ENCODE results near the gene TMEM88. TPM values are rescaled to one million over a fixed set of nuclear protein-coding genes. Genes with fewer than 3 reads are reported as not detected.
A peak's percentile ranks its signal among the peaks of the same experiment; 100 is the strongest.

The TMEM88 gene
- total RNA-seq, 1 donor: 0.43 TPM

- TF ChIP-seq CTCF (IDR thresholded peaks at IDR 0.05; ENCODE audit: insufficient read depth, low read depth, low read length): no peak
- peak overlapping the region; percentile 18 for H3K4me3 ChIP-seq (ENCODE audit: low read depth, low read length)
Measured at GRCh38 chr17:7882629-7883028, 27.8 kb downstream of the TMEM88 start.

GRCh38 chr17:7883781-7884386 is 29.0 kb downstream of the TMEM88 start:
- peak; percentile 20 for DNase-seq (ENCODE audit: low read depth)
- no peak for TF ChIP-seq CTCF (IDR thresholded peaks at IDR 0.05; ENCODE audit: insufficient read depth, low read depth, low read length)
- peak overlapping the region; percentile 86 for H3K4me3 ChIP-seq (ENCODE audit: low read depth, low read length)

More at GRCh38 chr17:7882629-7883028, 27.8 kb downstream of the TMEM88 start:
- DNase-seq (ENCODE audit: low read depth): no peak

GRCh38 chr17:7884581-7885366 is 29.9 kb downstream of the TMEM88 start:
- no peak for TF ChIP-seq CTCF (IDR thresholded peaks at IDR 0.05; ENCODE audit: insufficient read depth, low read depth, low read length)
- H3K4me3 ChIP-seq (ENCODE audit: low read depth, low read length): peak overlapping the region; percentile 86
- no peak for DNase-seq (ENCODE audit: low read depth)

GRCh38 chr17:7885367-7886226 is 30.7 kb downstream of the TMEM88 start:
- peak overlapping the region; percentile 86 for H3K4me3 ChIP-seq (ENCODE audit: low read depth, low read length)
- no peak for TF ChIP-seq CTCF (IDR thresholded peaks at IDR 0.05; ENCODE audit: insufficient read depth, low read depth, low read length)
- DNase-seq (ENCODE audit: low read depth): peak; percentile 37

- peak; percentile 33 for DNase-seq (ENCODE audit: low read depth)
- H3K4me3 ChIP-seq (ENCODE audit: low read depth, low read length): peak overlapping the region; percentile 86
- TF ChIP-seq CTCF (IDR thresholded peaks at IDR 0.05; ENCODE audit: insufficient read depth, low read depth, low read length): peak; percentile 10
Measured at GRCh38 chr17:7886227-7887037, 31.6 kb downstream of the TMEM88 start.

GRCh38 chr17:7887038-7887481 is 32.2 kb downstream of the TMEM88 start:
- DNase-seq (ENCODE audit: low read depth): no peak
- TF ChIP-seq CTCF (IDR thresholded peaks at IDR 0.05; ENCODE audit: insufficient read depth, low read depth, low read length): no peak

More at GRCh38 chr17:7887038-7887481, 32.2 kb downstream of the TMEM88 start:
- H3K4me3 ChIP-seq (ENCODE audit: low read depth, low read length): peak overlapping the region; percentile 86
